ENCODE measurements around the gene BFSP2.
"Not testable (repeated sequence)": the region's sequence is repeated elsewhere in the genome, so short reads cannot be mapped to it uniquely, and the experiment has no call there.

BFSP2 gene

GRCh38 chr3:133521946-133522345 lies 122.1 kb downstream of the BFSP2 start:
- DNase-seq (ENCODE audit: low spot score) = no peak

GRCh38 chr3:133523758-133524157 lies 123.9 kb downstream of the BFSP2 start:
- not testable (repeated sequence) for DNase-seq (ENCODE audit: low spot score)
